HG02623 (cell line): Measurements from ENCODE around the gene CCPG1.
A peak's percentile ranks its signal among the peaks of the same experiment; 100 is the strongest.

Experiments
- ATAC-seq: cut with Tn5 transposase; IDR thresholded peaks from one replicate; pipeline ENCODE4 v1.9.1; 2021; ENCODE audit warnings: moderate library complexity; ENCODE audit not compliant: unreplicated experiment

Gene CCPG1

GRCh38 chr15:55320963-55321362, 87.2 kb downstream of the CCPG1 start:
- no peak for ATAC-seq

DNA sequence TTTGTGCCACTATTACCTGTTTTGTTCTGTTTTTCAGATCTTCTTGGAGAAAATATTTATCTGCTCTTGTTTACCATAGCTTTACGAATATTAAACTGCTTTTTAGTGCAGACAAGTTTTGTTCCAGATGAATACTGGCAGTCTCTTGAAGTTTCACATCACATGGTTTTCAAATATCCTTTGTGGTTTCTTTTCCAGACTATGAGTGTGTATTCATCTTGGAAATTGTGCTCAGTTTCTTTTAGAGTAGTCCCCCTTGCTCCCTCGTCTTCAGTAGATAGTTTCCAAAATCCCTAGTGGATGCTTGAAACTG, 88.0 kb downstream of the CCPG1 start:
- ATAC-seq: no peak

GRCh38 chr15:55319537-55320237, 88.5 kb downstream of the CCPG1 start:
- ATAC-seq: peak; percentile 33

DNA sequence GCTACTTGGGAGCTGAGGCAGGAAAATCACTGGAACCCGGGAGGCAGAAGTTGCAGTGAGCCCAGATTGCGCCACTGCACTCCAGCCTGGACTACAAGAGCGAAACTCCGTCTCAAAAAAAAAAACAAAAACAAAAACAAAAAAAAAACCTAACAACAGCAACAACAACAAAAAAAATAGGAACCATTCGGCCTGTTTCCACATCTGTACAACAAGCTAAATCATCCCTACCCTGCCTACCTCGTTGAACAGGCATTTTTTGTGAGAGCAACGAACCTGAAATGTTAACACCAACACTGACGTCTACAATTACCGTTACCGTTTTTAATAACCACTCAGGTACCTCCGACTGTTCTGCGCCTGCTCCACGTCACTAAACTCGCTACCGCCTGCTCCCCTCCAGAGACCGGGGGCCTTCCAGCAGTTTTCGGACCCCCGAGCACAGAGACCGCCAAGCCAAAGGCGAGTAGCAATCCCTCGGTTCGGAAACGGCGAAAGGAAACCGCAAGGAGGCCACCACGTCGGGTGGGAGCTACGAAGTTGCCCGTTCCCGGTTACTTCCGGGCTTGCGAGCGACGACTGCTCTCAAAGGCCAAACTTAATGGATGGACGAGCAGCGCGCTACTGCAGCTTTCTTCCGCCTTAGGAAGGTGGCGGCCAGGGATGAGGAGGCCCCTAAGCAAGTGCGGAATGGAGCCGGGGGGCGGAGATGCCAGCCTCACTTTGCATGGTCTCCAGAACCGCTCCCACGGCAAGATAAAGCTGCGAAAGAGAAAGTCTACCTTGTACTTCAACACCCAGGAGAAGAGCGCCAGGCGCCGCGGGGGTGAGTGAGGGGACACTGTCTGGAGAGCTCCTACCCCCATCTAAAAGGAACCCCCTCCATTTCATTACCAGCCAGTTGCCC, 89.3 kb downstream of the CCPG1 start, which contains the start of the genes PIGB and PIGBOS1:
PIGB (plus strand) TSS at position 635 of the 907 bp plus-strand sequence; CDS start at position 664, 29 bp downstream.
PIGBOS1 (minus strand) TSS at position 536 of the 907 bp plus-strand sequence. CDS start 1,331 bp downstream, outside the sequence.
- peak; percentile 86 for ATAC-seq
